HG02973 (cell line): ENCODE data around the gene STXBP3.

Source experiments
- ATAC-seq: cut with Tn5 transposase; IDR thresholded peaks from one replicate; pipeline ENCODE4 v1.9.1; 2021; ENCODE audit warnings: moderate library complexity; ENCODE audit not compliant: unreplicated experiment

STXBP3 gene

GRCh38 chr1:108799001-108799400 lies 52.5 kb downstream of the STXBP3 start:
- ATAC-seq: no peak

- no peak for ATAC-seq
These were observed 54.6 kb downstream of the STXBP3 start for GRCh38 chr1:108801101-108801500.

GRCh38 chr1:108803548-108803947 lies 57.1 kb downstream of the STXBP3 start:
- no peak for ATAC-seq

- no peak for ATAC-seq
These were observed 62.0 kb downstream of the STXBP3 start for GRCh38 chr1:108808438-108808837.

GRCh38 chr1:108811611-108812010 lies 65.1 kb downstream of the STXBP3 start:
- ATAC-seq: no peak

- no peak for ATAC-seq
These were observed 66.9 kb downstream of the STXBP3 start for GRCh38 chr1:108813326-108813725.

GRCh38 chr1:108814343-108815125 lies 68.1 kb downstream of the STXBP3 start:
- ATAC-seq: no peak

GRCh38 chr1:108815566-108815965 lies 69.1 kb downstream of the STXBP3 start:
- ATAC-seq: no peak

- no peak for ATAC-seq
These were observed 69.8 kb downstream of the STXBP3 start for GRCh38 chr1:108816049-108816893.

- ATAC-seq: no peak
These were observed 70.5 kb downstream of the STXBP3 start for GRCh38 chr1:108817016-108817415.

GRCh38 chr1:108817811-108818210 lies 71.3 kb downstream of the STXBP3 start:
- no peak for ATAC-seq

GRCh38 chr1:108819878-108820277 lies 73.4 kb downstream of the STXBP3 start:
- ATAC-seq: no peak

- ATAC-seq: no peak
These were observed 77.2 kb downstream of the STXBP3 start for GRCh38 chr1:108823632-108824031.

GRCh38 chr1:108824051-108824450 lies 77.6 kb downstream of the STXBP3 start:
- no peak for ATAC-seq

GRCh38 chr1:108826081-108826635 lies 79.7 kb downstream of the STXBP3 start:
- no peak for ATAC-seq

GRCh38 chr1:108828074-108828961 lies 81.8 kb downstream of the STXBP3 start:
- ATAC-seq: no peak

- no peak for ATAC-seq
These were observed 83.0 kb downstream of the STXBP3 start for GRCh38 chr1:108829498-108829916.

- no peak for ATAC-seq
These were observed 83.9 kb downstream of the STXBP3 start for GRCh38 chr1:108830119-108831008.

GRCh38 chr1:108831225-108831624 lies 84.8 kb downstream of the STXBP3 start:
- ATAC-seq: no peak

- no peak for ATAC-seq
These were observed 86.5 kb downstream of the STXBP3 start for GRCh38 chr1:108832929-108833328.
